NCI-H187 (cell line): ENCODE data around the gene SETD9.

Experiments
- DNase-seq, 2 experiments: peaks; one replicate each; lab custom pipeline; 2025; lab: John Stamatoyannopoulos, UW

The SETD9 gene

DNA sequence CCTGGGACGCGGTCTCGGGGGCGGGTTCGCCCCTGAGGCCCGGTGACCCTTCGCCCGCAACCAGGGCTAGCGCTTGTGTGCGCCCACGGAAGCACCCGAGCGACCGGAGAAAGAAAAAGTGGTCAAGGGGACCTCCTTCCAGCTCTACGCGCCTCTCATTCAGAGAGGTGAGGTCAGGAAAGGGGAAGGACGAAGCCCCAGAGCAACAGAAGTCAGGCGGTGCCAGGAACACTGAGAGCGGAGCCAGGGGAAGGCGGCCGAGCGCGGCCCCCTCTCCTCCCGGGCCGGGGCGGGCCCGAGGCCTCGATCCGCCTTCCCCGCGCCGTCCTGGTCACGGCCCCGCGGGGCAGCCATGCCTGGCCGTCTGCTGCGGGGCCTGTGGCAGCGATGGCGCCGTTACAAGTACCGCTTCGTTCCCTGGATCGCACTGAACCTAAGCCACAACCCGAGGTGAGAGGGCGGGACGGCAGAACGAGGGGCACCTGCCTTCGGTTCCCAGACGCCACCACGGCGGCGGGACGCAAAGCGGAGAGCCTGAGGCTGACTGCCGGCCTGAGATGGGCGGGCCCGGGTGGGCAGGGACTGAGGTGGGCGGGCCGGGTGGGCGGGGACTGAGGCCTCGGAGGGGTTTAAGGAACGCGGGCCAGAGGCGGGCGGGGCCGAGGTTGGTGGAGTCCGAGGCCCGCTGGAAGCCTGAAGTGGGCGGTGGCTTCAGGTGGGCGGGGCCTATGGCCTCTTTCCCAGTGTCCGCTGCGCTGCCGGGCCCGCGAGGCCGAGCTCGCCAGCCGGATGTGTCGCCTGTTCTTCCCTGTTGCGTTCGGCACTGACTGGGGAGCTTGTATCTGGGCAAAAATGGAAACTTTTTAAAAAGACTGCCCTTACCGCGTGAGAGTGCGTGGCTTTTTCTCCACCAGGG lies at the start of gene SETD9:
SETD9 (plus strand) TSS at position 303 of the 916 bp plus-strand sequence; CDS start at position 353, 50 bp downstream.
- DNase-seq, result peak; percentile 97

GRCh38 chr5:56861893-56862485 lies 47.4 kb upstream of the SETD9 start:
- no peak for DNase-seq

- DNase-seq, result no peak
Observed at GRCh38 chr5:56862909-56863308, 46.5 kb upstream of the SETD9 start.

- no peak for DNase-seq
Observed at GRCh38 chr5:56871777-56872176, 37.6 kb upstream of the SETD9 start.

DNA sequence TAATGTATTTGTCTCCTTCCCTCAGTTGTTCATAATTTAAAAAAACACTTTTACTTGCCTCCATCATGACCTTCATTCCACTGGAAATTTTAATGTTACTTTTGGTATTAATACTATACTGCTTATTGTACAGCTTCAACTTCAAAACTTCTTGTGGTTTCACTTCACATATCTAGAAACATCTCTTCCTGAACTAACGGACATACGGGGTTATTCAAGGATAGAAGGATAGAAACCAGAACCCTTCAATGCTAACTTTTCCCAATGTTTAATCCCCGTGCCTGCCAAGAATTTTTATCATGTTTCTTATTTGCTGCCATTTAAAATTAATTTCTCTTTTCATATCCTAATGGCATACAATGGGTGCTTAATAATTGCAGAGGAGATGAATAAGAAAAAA lies 36.3 kb upstream of the SETD9 start:
- no peak for DNase-seq

DNA sequence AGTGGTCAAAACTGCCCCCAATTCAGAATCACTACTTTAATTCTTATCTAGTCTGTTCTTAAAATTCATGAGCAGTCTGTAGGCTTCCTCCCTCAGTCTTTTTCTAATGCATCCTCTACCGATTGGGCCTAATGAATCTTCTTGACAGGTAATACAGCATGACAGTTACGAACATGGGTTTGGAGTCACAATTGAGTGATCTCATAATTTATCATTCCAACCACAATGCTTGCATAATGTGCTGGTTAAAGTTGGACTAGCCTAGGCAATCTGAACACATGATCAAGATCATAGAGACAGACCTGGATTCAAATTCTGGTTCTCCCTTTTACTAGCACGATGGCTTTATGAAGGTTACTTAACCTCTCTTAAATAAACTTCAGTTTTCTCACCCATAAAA lies 33.1 kb upstream of the SETD9 start:
- no peak for DNase-seq

DNA sequence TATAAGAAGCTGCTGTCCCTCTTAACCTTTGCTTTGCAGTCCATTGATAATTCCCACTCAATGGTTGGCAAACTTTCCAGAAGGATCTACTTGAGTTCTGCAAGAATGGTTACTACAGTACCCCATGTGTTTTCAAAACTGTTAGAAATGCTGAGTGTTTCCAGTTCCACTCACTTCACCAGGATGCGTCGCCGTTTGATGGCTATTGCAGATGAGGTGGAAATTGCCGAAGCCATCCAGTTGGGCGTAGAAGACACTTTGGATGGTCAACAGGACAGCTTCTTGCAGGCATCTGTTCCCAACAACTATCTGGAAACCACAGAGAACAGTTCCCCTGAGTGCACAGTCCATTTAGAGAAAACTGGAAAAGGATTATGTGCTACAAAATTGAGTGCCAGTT lies 27.8 kb upstream of the SETD9 start:
- no peak for DNase-seq

GRCh38 chr5:56893251-56893951 lies 16.0 kb upstream of the SETD9 start:
- DNase-seq, result no peak

DNA sequence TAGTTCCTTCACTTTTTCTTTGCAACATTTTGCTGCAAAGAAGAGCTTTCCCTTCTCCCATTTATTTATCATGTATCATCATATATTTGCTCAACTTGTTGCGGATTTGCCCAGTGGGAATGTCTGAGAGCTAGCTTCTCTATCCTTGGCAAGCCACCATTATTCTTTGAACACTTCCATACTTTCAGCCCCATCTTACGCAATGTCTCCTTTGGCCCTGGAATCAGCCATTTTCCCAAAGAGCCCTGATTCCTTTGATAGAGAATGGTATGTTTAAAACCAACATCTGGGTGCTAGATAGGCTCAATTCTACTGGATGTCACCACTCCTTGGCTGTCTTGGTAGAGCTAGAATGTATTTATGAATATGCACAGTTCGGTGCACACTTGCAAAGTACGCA lies 12.6 kb upstream of the SETD9 start:
- no peak for DNase-seq

- DNase-seq, result no peak
Observed at GRCh38 chr5:56898213-56898612, 11.2 kb upstream of the SETD9 start.

DNA sequence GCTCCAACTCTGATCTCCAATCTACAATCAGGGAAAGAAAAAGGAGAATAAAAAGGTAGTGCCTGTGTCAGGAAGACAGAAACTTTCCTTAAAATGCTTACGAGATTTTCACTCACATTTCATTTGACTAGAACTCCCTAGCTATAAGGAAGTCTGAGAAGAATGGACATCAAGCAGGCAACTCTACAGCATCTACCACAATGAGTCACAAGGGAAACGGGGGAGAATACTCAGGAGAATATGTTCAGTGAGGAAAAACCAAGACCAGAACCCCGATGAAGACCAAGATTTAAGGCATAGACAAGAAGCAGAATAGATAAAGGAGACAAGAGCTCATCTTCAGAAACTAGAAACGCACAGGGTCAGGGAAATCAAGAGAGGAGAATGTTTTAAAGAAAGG lies 9.0 kb upstream of the SETD9 start:
- no peak for DNase-seq

GRCh38 chr5:56900858-56901578 lies 8.4 kb upstream of the SETD9 start:
- DNase-seq, result peak; percentile 6 to 32

- DNase-seq, result peak in 1 of 2 experiments; percentile 64
Observed at GRCh38 chr5:56908942-56909293, 478 bp upstream of the SETD9 start.

- peak in 1 of 2 experiments; percentile 97 for DNase-seq
Observed at GRCh38 chr5:56910210-56910965, 992 bp downstream of the SETD9 start.

- DNase-seq, result no peak
Observed at GRCh38 chr5:56913766-56914165, 4.4 kb downstream of the SETD9 start.

DNA sequence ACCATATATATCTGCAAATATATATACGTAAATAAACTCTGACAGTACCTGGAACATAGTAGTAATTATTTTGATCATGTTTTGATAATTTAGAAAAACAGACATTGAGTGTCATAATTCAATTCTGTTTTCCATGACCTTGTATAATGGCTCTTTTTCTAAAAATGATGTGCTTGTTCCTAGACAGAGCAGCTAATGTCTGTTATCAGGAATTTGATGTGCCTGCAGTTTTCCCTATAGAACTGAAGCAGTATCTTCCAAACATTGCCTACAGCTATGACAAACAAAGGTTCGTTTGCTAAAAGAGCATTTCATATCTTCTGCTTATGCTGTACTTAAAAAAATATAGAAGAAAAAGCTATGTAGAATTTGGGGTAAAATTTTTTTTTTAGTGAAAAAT lies 5.3 kb downstream of the SETD9 start:
- no peak for DNase-seq

DNA sequence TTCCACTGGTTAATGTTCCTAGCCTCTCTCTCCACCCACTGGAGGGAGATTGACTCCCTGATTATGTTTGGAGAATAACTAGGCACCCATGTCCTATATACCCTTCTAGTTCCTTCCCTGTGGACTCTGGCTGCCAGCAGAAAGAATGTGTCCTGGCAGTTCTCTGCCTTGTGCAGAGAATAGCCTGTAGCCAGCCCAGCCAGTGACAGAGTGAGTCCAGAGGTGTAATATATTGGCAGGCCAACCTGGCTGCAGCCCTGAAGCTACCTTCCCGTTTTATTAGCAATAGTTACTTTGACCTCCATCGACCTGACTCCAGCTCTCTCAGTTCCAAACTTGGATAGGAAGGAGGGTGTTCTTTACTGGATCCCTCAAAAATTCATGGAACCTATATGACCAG lies 8.1 kb downstream of the SETD9 start:
- DNase-seq, result no peak

DNA sequence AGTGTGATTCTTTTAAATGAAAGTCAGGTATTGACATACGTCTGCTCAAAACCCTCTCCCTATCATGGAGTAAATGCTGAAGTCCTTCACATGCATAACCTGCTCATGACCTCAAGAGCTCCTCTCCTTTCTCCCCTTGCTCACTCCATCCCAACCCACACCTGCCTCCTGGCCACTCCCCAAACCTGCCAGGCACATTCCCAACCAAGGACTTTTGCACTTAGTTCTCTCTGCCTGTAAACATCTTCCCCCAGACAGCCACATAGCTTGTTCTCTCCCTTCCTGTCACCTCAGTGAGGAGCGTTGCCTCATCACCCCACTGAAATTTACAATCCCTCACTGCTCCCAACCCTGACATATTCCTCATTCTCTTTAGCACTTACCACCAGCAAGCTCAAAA lies 8.7 kb downstream of the SETD9 start:
- no peak for DNase-seq

- no peak for DNase-seq
Observed at GRCh38 chr5:56919942-56920662, 10.7 kb downstream of the SETD9 start.

- DNase-seq, result no peak
Observed at GRCh38 chr5:56922922-56923321, 13.5 kb downstream of the SETD9 start.

GRCh38 chr5:56934325-56934724 lies 24.9 kb downstream of the SETD9 start:
- DNase-seq, result no peak
